GM12875 (cell line): ENCODE data around the gene HSP90B1.

ENCODE experiments used
- H3K4me3 ChIP-seq: one replicate; pipeline ENCODE4 v1.5.1; 2011; ENCODE audit warnings: low read depth, low read length, control low read depth
- CTCF ChIP-seq: IDR thresholded peaks from 2 replicates; pipeline ENCODE4 v1.5.1; 2011; ENCODE audit warnings: low read depth, mild to moderate bottlenecking, control low read depth, inconsistent platforms, low read length, moderate library complexity, borderline replicate concordance; ENCODE audit not compliant: insufficient read depth

HSP90B1 gene

DNA sequence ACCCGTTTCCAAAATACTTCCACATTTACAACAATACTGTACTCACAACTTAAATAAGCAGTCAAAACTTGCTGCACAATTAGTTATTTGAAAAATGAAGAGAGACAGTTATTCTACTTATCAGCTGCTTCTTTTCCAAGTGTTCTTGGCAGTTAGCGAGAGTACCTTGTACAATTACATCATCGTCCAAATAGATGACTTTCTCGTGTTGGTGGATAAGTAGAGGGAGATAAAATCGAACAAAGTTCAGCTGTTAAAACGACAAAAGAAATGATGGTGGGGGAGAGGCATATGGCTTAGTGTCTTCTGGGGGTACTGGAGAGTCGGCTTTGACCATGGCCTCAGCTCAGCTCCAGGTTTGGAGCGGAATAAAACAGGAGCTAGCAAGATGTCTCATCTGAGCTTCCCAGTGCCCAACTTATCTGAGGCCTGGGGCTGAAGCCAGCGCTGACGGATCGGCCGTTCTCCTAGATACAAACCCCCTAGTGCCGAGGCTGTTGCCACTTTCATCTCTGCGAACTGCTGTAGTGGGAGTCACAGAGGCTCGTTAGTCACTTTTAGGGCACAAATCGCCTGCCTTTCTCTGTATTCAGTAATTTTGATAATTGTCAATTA, 67.2 kb downstream of the HSP90B1 start:
- no peak overlapping the region for H3K4me3 ChIP-seq
- TF ChIP-seq CTCF = no peak
